Fibroblast of lung (primary cell): ENCODE measurements around the gene KIF6.

ENCODE experiments used
- CTCF ChIP-seq, 2 donors: IDR thresholded peaks in 1 of 2; conservative IDR thresholded peaks in 1 of 2; 1 replicate in 1 of 2; 2 replicates in 1 of 2; pipeline ENCODE4 v1.5.1; 2011 to 2012; ENCODE audit warnings: low read length in 2 of 2, control low read depth in 1 of 2, inconsistent platforms in 1 of 2, low read depth in 1 of 2, mild to moderate bottlenecking in 1 of 2
- EZH2 ChIP-seq: IDR thresholded peaks from 2 replicates; pipeline ENCODE4 v1.5.1; 2012; ENCODE audit warnings: low read length, control low read depth, mild to moderate bottlenecking; ENCODE audit errors: missing control alignments

GRCh38 chr6:39561536-39562266, 163.5 kb downstream of the KIF6 start:
- no peak for TF ChIP-seq EZH2
- TF ChIP-seq CTCF (conservative IDR thresholded peaks at IDR 0.05 in 1 of 2, IDR thresholded peaks at IDR 0.05 in 1 of 2; ENCODE audit: low read depth in 1 of 2, low read length in 2 of 2), result no peak
